H1 (cell line): ENCODE results near the gene SNED1. TPM values are rescaled to one million over a fixed set of nuclear protein-coding genes. Genes with fewer than 3 reads are reported as not detected.
A peak's percentile ranks its signal among the peaks of the same experiment; 100 is the strongest.

Source experiments
- CTCF ChIA-PET: fragments of 300-600 bp; sonication (Branson Sonifier 250); formaldehyde crosslinking; loops from one replicate; lab custom pipeline; 2021; ENCODE audit not compliant: partially characterized antibody; lab: Charles Lee
- POLR2A ChIA-PET: fragments of 300-600 bp; sonication (Branson Sonifier 250); formaldehyde crosslinking; loops from one replicate; lab custom pipeline; 2021; ENCODE audit warnings: inconsistent platforms; ENCODE audit not compliant: partially characterized antibody; lab: Charles Lee
- DNase-seq, 2 experiments: peaks; one replicate each; pipeline versions ENCODE4 v3.0.0 to v3.0.0-alpha.2; 2010 to 2022; ENCODE audit warnings: low spot score in 2 of 2, low read depth in 1 of 2, mixed read lengths in 1 of 2
- FAIRE-seq: peaks from 2 replicates; lab custom pipeline; 2011; peaks lifted over from hg19 to GRCh38; lab: Jason Lieb, UNC
- H2AFZ ChIP-seq: 2 replicates; pipeline ENCODE4 v1.8.1; 2012; ENCODE audit warnings: low read length, inconsistent platforms
- H2AK5ac ChIP-seq: 2 replicates; pipeline ENCODE4 v1.6.1; 2013; ENCODE audit warnings: low read depth, low read length
- H2BK120ac ChIP-seq: replicated peaks from 2 replicates; pipeline ENCODE3; 2013; ENCODE audit warnings: low read depth, low read length, inconsistent platforms
- H2BK12ac ChIP-seq: 2 replicates; pipeline ENCODE4 v1.6.1; 2013; ENCODE audit warnings: low read depth, low read length
- H2BK15ac ChIP-seq: 2 replicates; pipeline ENCODE4 v1.6.1; 2013; ENCODE audit warnings: low read length
- H2BK20ac ChIP-seq: 2 replicates; pipeline ENCODE4 v1.6.1; 2013; ENCODE audit warnings: low read length
- H2BK5ac ChIP-seq: 2 replicates; pipeline ENCODE4 v1.6.1; 2013; ENCODE audit warnings: low read depth, low read length
- H3K14ac ChIP-seq: 2 replicates; pipeline ENCODE4 v1.6.1; 2013; ENCODE audit warnings: inconsistent platforms; ENCODE audit not compliant: insufficient read length
- H3K18ac ChIP-seq: 2 replicates; pipeline ENCODE4 v1.6.1; 2013; ENCODE audit warnings: low read length; ENCODE audit errors: extremely low read depth
- H3K23ac ChIP-seq: 2 replicates; pipeline ENCODE4 v1.6.1; 2013; ENCODE audit warnings: inconsistent platforms; ENCODE audit not compliant: insufficient read length
- H3K23me2 ChIP-seq: 2 replicates; pipeline ENCODE4 v1.6.1; 2013; ENCODE audit warnings: low read depth, low read length
- H3K27ac ChIP-seq: 2 replicates; pipeline ENCODE4 v1.6.1; 2011; ENCODE audit warnings: low read depth, low read length, inconsistent platforms
- H3K27me3 ChIP-seq, 4 experiments: replicated peaks in 1 of 4; 1 replicate in 1 of 4; 2 replicates in 3 of 4; pipeline versions ENCODE4 v1.6.1 to v1.8.1; 2011 to 2013; ENCODE audit warnings: low read length in 3 of 4, mild to moderate bottlenecking in 3 of 4, inconsistent platforms in 2 of 4, mixed read lengths in 2 of 4, moderate library complexity in 1 of 4; ENCODE audit not compliant: control insufficient read depth in 3 of 4, insufficient read depth in 3 of 4; ENCODE audit errors: extremely low read depth in 1 of 4
- H3K36me3 ChIP-seq, 4 experiments: 2 replicates each; pipeline versions ENCODE4 v1.6.1 to v1.8.1; 2011 to 2013; ENCODE audit warnings: mild to moderate bottlenecking in 4 of 4, low read length in 3 of 4, moderate library complexity in 2 of 4, control low read depth in 1 of 4, inconsistent platforms in 1 of 4; ENCODE audit not compliant: insufficient read depth in 4 of 4, control insufficient read depth in 2 of 4
- H3K4ac ChIP-seq: replicated peaks from 2 replicates; pipeline ENCODE3; 2013; ENCODE audit warnings: low read length, low read depth, mixed read lengths, inconsistent platforms; ENCODE audit not compliant: insufficient read length
- H3K4me1 ChIP-seq, 4 experiments: replicated peaks in 1 of 4; 1 replicate in 1 of 4; 2 replicates in 3 of 4; pipeline versions ENCODE4 v1.6.1 to v1.8.1; 2011 to 2013; ENCODE audit warnings: low read length in 3 of 4, inconsistent platforms in 2 of 4, mixed read lengths in 1 of 4; ENCODE audit not compliant: insufficient read depth in 4 of 4, control insufficient read depth in 3 of 4
- H3K4me2 ChIP-seq, 2 experiments: 2 replicates each; pipeline versions ENCODE4 v1.6.1 to v1.8.1; 2011 to 2013; ENCODE audit warnings: low read depth in 2 of 2, low read length in 2 of 2, control low read depth in 1 of 2, inconsistent platforms in 1 of 2, mild to moderate bottlenecking in 1 of 2; ENCODE audit not compliant: insufficient read depth in 1 of 2
- H3K4me3 ChIP-seq, 4 experiments: fragments of 200-600, 300-600 bp in 1 of 4; sonication (generic), shearing (Covaris generic), sonication (Bioruptor Twin) in 1 of 4; 2 replicates each; pipeline versions ENCODE4 v1.5.1 to v1.8.1; 2011 to 2016; ENCODE audit warnings: low read length in 4 of 4, low read depth in 3 of 4, control low read depth in 2 of 4, inconsistent platforms in 2 of 4, mild to moderate bottlenecking in 2 of 4, mixed read lengths in 1 of 4, moderate library complexity in 1 of 4; ENCODE audit not compliant: insufficient read depth in 2 of 4; ENCODE audit errors: extremely low read depth in 1 of 4
- H3K56ac ChIP-seq: replicated peaks from 2 replicates; pipeline ENCODE3; 2013; ENCODE audit warnings: low read depth, mild to moderate bottlenecking, mixed read lengths, low read length, inconsistent platforms; ENCODE audit not compliant: insufficient read length
- H3K79me1 ChIP-seq: 2 replicates; pipeline ENCODE4 v1.6.1; 2013; ENCODE audit warnings: low read depth, low read length, control low read depth
- H3K79me2 ChIP-seq, 2 experiments: 2 replicates each; pipeline versions ENCODE4 v1.6.1 to v1.8.1; 2012 to 2013; ENCODE audit warnings: low read length in 2 of 2, mild to moderate bottlenecking in 2 of 2, inconsistent platforms in 1 of 2; ENCODE audit not compliant: insufficient read depth in 2 of 2, control insufficient read depth in 1 of 2
- H3K9ac ChIP-seq, 4 experiments: replicated peaks in 1 of 4; 1 replicate in 1 of 4; 2 replicates in 3 of 4; pipeline versions ENCODE4 v1.6.1 to v1.8.1; 2011 to 2013; ENCODE audit warnings: low read depth in 3 of 4, low read length in 3 of 4, control low read depth in 2 of 4, mild to moderate bottlenecking in 2 of 4, moderate library complexity in 2 of 4, inconsistent platforms in 1 of 4; ENCODE audit errors: extremely low read depth in 1 of 4
- H3K9me3 ChIP-seq, 2 experiments: 2 replicates each; pipeline versions ENCODE4 v1.6.1 to v1.8.1; 2012 to 2013; ENCODE audit warnings: mild to moderate bottlenecking in 2 of 2, moderate library complexity in 2 of 2, control low read depth in 1 of 2, inconsistent platforms in 1 of 2, low read depth in 1 of 2, low read length in 1 of 2, mixed read lengths in 1 of 2; ENCODE audit not compliant: insufficient read depth in 2 of 2
- H4K20me1 ChIP-seq, 2 experiments: replicated peaks in 1 of 2; 2 replicates each; pipeline versions ENCODE3 to v1.8.1; 2011 to 2013; ENCODE audit warnings: inconsistent platforms in 2 of 2, low read length in 2 of 2, mild to moderate bottlenecking in 1 of 2; ENCODE audit not compliant: insufficient read depth in 2 of 2, control insufficient read depth in 1 of 2
- H4K5ac ChIP-seq: 2 replicates; pipeline ENCODE4 v1.6.1; 2013; ENCODE audit warnings: low read length, low read depth, mixed read lengths, inconsistent platforms; ENCODE audit not compliant: insufficient read length
- H4K8ac ChIP-seq: 2 replicates; pipeline ENCODE4 v1.8.0; 2013; ENCODE audit warnings: mild to moderate bottlenecking, moderate library complexity, low read length, inconsistent platforms; ENCODE audit not compliant: insufficient read depth; ENCODE audit errors: extremely low read depth
- H4K91ac ChIP-seq: replicated peaks from 2 replicates; pipeline ENCODE3; 2013; ENCODE audit warnings: low read length, mixed read lengths, inconsistent platforms; ENCODE audit not compliant: insufficient read length
- CREB1 ChIP-seq: IDR thresholded peaks from 2 replicates; pipeline ENCODE4 v1.6.1; 2012; ENCODE audit warnings: inconsistent platforms
- HDAC6 ChIP-seq: IDR thresholded peaks from one replicate; pipeline ENCODE4 v1.7.1; 2012; ENCODE audit warnings: low read depth, mild to moderate bottlenecking, inconsistent platforms, low read length, moderate library complexity
- KDM5A ChIP-seq: fragments of 200-600 bp; IDR thresholded peaks from 2 replicates; pipeline ENCODE4 v1.7.1; 2012; ENCODE audit warnings: mild to moderate bottlenecking, low read length, inconsistent platforms, mixed read lengths
- POLR2AphosphoS5 ChIP-seq: IDR thresholded peaks from 2 replicates; pipeline ENCODE4 v1.6.1; 2011; ENCODE audit warnings: low read depth, low read length
- POU5F1 ChIP-seq: IDR thresholded peaks from 2 replicates; pipeline ENCODE4 v1.6.1; 2011; ENCODE audit warnings: low read depth, mild to moderate bottlenecking, low read length, moderate library complexity
- ZNF274 ChIP-seq: IDR thresholded peaks from 2 replicates; pipeline ENCODE4 v1.7.0; 2012; ENCODE audit warnings: low read length, borderline replicate concordance; ENCODE audit errors: extremely low read depth
- WGBS, 2 experiments: shearing (Covaris generic) in 1 of 2; methylation state at CpG; one replicate each; pipeline versions ENCODE4 v1.1.6 to v1.1.7; 2013 to 2015; ENCODE audit warnings: low lambda C conversion rate in 2 of 2, mixed read lengths in 2 of 2, inconsistent platforms in 1 of 2, low coverage in 1 of 2, missing lambda C conversion rate in 1 of 2; ENCODE audit not compliant: insufficient replicate concordance in 2 of 2, insufficient coverage in 1 of 2, insufficient read length in 1 of 2; ENCODE audit errors: extremely low coverage in 1 of 2, missing lambda C conversion rate in 1 of 2; 5-methylcytosine and 5-hydroxymethylcytosine counted together
- polyA plus RNA-seq, 7 experiments: library from polyadenylated mRNA; depleted of rRNA in 3 of 7; stranded (reverse) in 5 of 7; unstranded in 2 of 7; fragments of >200 nt in 5 of 7; fragments of 200-250 nt in 2 of 7; gene quantifications; 1 replicate in 5 of 7; 2 replicates in 1 of 7; 4 replicates in 1 of 7; pipeline versions ENCODE4 v1.2.1 to v1.2.3, GENCODE V29; 2011 to 2013; ENCODE audit warnings: missing spikeins in 2 of 7, mixed read lengths in 2 of 7
- total RNA-seq: library from RNA; stranded (reverse); fragmentation: NEBNext Ultra II Directional; extraction: Animal tissue kit (Norgen Biotek cat#: 25700); gene quantifications from 2 replicates; pipeline ENCODE4 v1.2.1, GENCODE V29; 2021
- TF ChIP-seq, protein P1 (sequence below): IDR thresholded peaks from 2 replicates; pipeline ENCODE4 v1.6.1; 2011; ENCODE audit warnings: low read depth, mild to moderate bottlenecking, low read length; ENCODE audit not compliant: insufficient read depth
- TF ChIP-seq, protein P2 (sequence below): IDR thresholded peaks from 2 replicates; pipeline ENCODE4 v1.6.1; 2012; ENCODE audit warnings: inconsistent platforms
- TF ChIP-seq, protein P3 (sequence below): IDR thresholded peaks from 2 replicates; pipeline ENCODE4 v1.6.1; 2012; ENCODE audit warnings: low read length, inconsistent platforms

SNED1 gene
- total and polyA plus RNA-seq, 2 of the 8 experiments (the other 6 are each of a cell fraction or from before 2014, with no cell fraction given), result 1.9 TPM

DNA sequence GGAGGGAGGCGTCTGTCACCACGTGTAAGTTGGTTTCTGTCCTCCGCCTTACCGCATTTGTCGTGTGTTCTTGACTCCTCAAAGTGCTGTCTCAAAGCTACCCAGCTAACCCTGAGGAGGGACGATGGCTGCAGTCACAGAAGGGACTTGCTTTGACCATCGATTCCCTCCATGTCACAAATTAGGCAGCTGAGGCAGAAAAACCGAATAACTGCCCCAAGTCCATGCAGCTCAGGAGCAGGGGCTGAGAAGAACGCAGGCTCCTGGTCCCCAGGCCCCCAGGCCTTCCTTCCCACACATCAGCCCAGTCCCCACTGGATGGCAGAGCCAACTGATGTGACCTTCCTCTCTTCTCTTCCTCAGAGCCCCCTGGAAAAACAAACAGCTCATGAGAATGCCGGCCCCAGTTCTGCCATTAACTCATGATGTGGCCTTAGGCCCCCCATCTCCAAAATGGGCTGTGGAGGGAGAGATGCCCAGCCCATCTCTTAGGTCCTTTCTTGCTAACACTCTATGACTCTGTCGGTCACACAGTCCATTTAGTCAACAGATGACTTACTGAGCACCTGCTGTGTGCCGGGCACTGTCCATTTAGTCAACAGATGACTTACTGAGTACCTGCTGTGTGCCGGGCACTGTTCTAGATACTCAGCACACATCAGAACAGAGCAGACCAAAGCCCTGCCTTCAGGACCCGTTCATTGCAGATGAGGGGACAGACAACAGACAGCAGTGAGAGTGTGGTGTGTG, 84.1 kb downstream of the SNED1 start:
- H4K91ac ChIP-seq, result no peak overlapping the region
- no peak overlapping the region for H3K27ac ChIP-seq
- H3K56ac ChIP-seq, result no peak overlapping the region
- H2BK5ac ChIP-seq, result no peak overlapping the region
- H3K4me1 ChIP-seq, result no peaks in the 10 kb centered on the region
- no peak overlapping the region for H3K23ac ChIP-seq
- no peak overlapping the region for H3K4ac ChIP-seq
- WGBS, 2 experiments, result 87% methylated on average over 14 of the region's 14 CpGs; no CpG with 5 or more reads in 1 of the 2 experiments
- H3K4me2 ChIP-seq, result no peak overlapping the region
- POLR2A ChIA-PET, result interaction anchor here (0.7 to 1.0 kb wide), 2 partner anchors 13 to 19 kb away, joined by 3 read pairs; no protein-coding TSS in a partner anchor
- H4K8ac ChIP-seq, result no peak overlapping the region
- CTCF ChIA-PET, result interaction anchor here (0.9 to 1.3 kb wide), 3 partner anchors 9 to 23 kb away, joined by 3 to 5 read pairs (median 3); no protein-coding TSS in a partner anchor
- H3K4me3 ChIP-seq, result no peak overlapping the region
- H2BK12ac ChIP-seq, result no peak overlapping the region
- H3K36me3 ChIP-seq, result no peaks in the 10 kb centered on the region; a peak in 3 of 8 replicates
- H2BK120ac ChIP-seq, result no peak overlapping the region
- H2AFZ ChIP-seq, result no peak overlapping the region
- no peaks in the 10 kb centered on the region for H3K27me3 ChIP-seq
- no peak for FAIRE-seq
- no peak overlapping the region for H3K14ac ChIP-seq
- DNase-seq, result peak in 1 of 2 experiments; percentile 41
- H4K20me1 ChIP-seq, result peaks cover 0 to 2% of the 10 kb centered on the region in 2 experiments
- H3K9me3 ChIP-seq, result no peaks in the 10 kb centered on the region
- no peaks in the 10 kb centered on the region for H3K79me1 ChIP-seq
- H2BK15ac ChIP-seq, result no peak overlapping the region
- H3K18ac ChIP-seq, result no peak overlapping the region
- no peak overlapping the region for H3K9ac ChIP-seq
- no peak overlapping the region for H2AK5ac ChIP-seq
- no peaks in the 10 kb centered on the region for H3K23me2 ChIP-seq
- H4K5ac ChIP-seq, result no peak overlapping the region
- H2BK20ac ChIP-seq, result no peak overlapping the region
- no peaks in the 10 kb centered on the region for H3K79me2 ChIP-seq
- no peak for TF ChIP-seq KDM5A
- no peak for TF ChIP-seq POLR2AphosphoS5
- TF ChIP-seq, protein P1, sequence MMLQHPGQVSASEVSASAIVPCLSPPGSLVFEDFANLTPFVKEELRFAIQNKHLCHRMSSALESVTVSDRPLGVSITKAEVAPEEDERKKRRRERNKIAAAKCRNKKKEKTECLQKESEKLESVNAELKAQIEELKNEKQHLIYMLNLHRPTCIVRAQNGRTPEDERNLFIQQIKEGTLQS, result no peak
- TF ChIP-seq, protein P2, sequence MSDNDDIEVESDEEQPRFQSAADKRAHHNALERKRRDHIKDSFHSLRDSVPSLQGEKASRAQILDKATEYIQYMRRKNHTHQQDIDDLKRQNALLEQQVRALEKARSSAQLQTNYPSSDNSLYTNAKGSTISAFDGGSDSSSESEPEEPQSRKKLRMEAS, result no peak
- no peak for TF ChIP-seq ZNF274
- TF ChIP-seq HDAC6, result no peak
- TF ChIP-seq POU5F1, result no peak
- no peak for TF ChIP-seq CREB1
- TF ChIP-seq, protein P3, sequence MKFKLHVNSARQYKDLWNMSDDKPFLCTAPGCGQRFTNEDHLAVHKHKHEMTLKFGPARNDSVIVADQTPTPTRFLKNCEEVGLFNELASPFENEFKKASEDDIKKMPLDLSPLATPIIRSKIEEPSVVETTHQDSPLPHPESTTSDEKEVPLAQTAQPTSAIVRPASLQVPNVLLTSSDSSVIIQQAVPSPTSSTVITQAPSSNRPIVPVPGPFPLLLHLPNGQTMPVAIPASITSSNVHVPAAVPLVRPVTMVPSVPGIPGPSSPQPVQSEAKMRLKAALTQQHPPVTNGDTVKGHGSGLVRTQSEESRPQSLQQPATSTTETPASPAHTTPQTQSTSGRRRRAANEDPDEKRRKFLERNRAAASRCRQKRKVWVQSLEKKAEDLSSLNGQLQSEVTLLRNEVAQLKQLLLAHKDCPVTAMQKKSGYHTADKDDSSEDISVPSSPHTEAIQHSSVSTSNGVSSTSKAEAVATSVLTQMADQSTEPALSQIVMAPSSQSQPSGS, result no peak
